K562 (cell line): Measurements from ENCODE around the gene KLHL22. TPM values are rescaled to one million over a fixed set of nuclear protein-coding genes. Genes with fewer than 3 reads are reported as not detected.

Experiments
- BCOR ChIP-seq: fragments of 450-650 bp; IDR thresholded peaks from 2 replicates; pipeline ENCODE4 v1.6.1; 2016
- CHD7 ChIP-seq: fragments of 200-600 bp; sonication (generic); IDR thresholded peaks from one replicate; pipeline ENCODE4 v1.6.1; 2012; ENCODE audit warnings: mild to moderate bottlenecking, low read depth, low read length, inconsistent platforms
- HDAC6 ChIP-seq: IDR thresholded peaks from 2 replicates; pipeline ENCODE4 v1.6.1; 2012; ENCODE audit warnings: low read depth, mild to moderate bottlenecking, control low read depth, inconsistent platforms, low read length, moderate library complexity
- HES1 ChIP-seq: fragments of 450-650 bp; IDR thresholded peaks from 2 replicates; pipeline ENCODE4 v1.6.1; 2016; ENCODE audit warnings: low read depth, mild to moderate bottlenecking, moderate library complexity
- HMG20A ChIP-seq: fragments of 450-650 bp; formaldehyde crosslinking; conservative IDR thresholded peaks from 2 replicates; pipeline ENCODE4 v1.4.0; 2020; ENCODE audit warnings: mild to moderate bottlenecking, mixed read lengths
- POLR2G ChIP-seq: fragments of 200-400 bp; formaldehyde crosslinking; IDR thresholded peaks from 2 replicates; pipeline ENCODE4 v1.6.1; 2017; ENCODE audit warnings: low read depth, mild to moderate bottlenecking, antibody characterized with exemption, low read length, moderate library complexity
- RBFOX2 ChIP-seq: fragments of 200-400 bp; formaldehyde crosslinking; IDR thresholded peaks from 2 replicates; pipeline ENCODE4 v1.6.1; 2017; ENCODE audit warnings: low read depth, mild to moderate bottlenecking, low read length, moderate library complexity
- TAF1 ChIP-seq: IDR thresholded peaks from 2 replicates; pipeline ENCODE4 v1.6.1; 2011; ENCODE audit warnings: mild to moderate bottlenecking, low read length, moderate library complexity; ENCODE audit not compliant: insufficient read depth, control insufficient read depth, severe bottlenecking; ENCODE audit errors: extremely low read depth
- ZNF592 ChIP-seq: fragments of 450-650 bp; IDR thresholded peaks from 2 replicates; pipeline ENCODE4 v1.6.1; 2017; ENCODE audit warnings: antibody characterized with exemption, mild to moderate bottlenecking
- ZNF668 ChIP-seq: fragments of 250-450 bp; sonication (Bioruptor Pico); IDR thresholded peaks from 2 replicates; pipeline ENCODE4 v1.8.0; 2022; ENCODE audit warnings: mild to moderate bottlenecking, inconsistent platforms
- polyA plus RNA-seq, 8 experiments: library from polyadenylated mRNA; depleted of rRNA in 4 of 8; stranded (reverse) in 5 of 8; unstranded in 3 of 8; fragments of >200 nt; fragmentation: Nextera tagmentation in 2 of 8; fragmentation: Illumina TruSeq in 1 of 8; extraction: Ambion mirVana in 2 of 8; extraction: Trizol in 1 of 8; gene quantifications; 2 replicates each; pipeline versions ENCODE4 v1.2.1 to v1.2.3, GENCODE V29; 2011 to 2014; ENCODE audit warnings: inconsistent platforms in 1 of 8, missing spikeins in 1 of 8
- total RNA-seq, 7 experiments: library from RNA; depleted of rRNA in 6 of 7; stranded (reverse); fragments of >200 nt in 6 of 7; fragmentation: Illumina TruSeq in 2 of 7; extraction: Trizol in 2 of 7; gene quantifications; 2 replicates each; pipeline versions ENCODE4 v1.2.1 to v1.2.3, GENCODE V29; 2011 to 2021; ENCODE audit warnings: low replicate concordance in 1 of 7

The KLHL22 gene
- total and polyA plus RNA-seq, 9 of the 15 experiments (the other 6 are each of a cell fraction or from before 2014, with no cell fraction given), result 1.3 to 25.6 (median 15.2) TPM

- no peak for TF ChIP-seq CHD7
- peak; percentile 58; the same call in 1 of the 2 replicates for TF ChIP-seq ZNF668 (CRISPR knock-in tag)
- TF ChIP-seq TAF1, result peak; percentile 96
- no peak for TF ChIP-seq HMG20A
- TF ChIP-seq ZNF592, result no peak
- peak; percentile 100 for TF ChIP-seq POLR2G
- TF ChIP-seq RBFOX2, result peak; percentile 100
- TF ChIP-seq BCOR, result no peak
- TF ChIP-seq HES1, result no peak
- TF ChIP-seq HDAC6, result no peak; the same call in 1 of the 2 replicates
Observed at GRCh38 chr22:20393705-20394476, 101.7 kb downstream of the KLHL22 start, which contains the start of gene ZNF74 (continued).
